Measurements from ENCODE around the gene PLEK.
"Not testable (repeated sequence)": the region's sequence is repeated elsewhere in the genome, so short reads cannot be mapped to it uniquely, and the experiment has no call there.

Gene PLEK

GRCh38 chr2:68365087-68365486 is at the start of gene PLEK:
PLEK (plus strand) TSS chr2:68365282; CDS start chr2:68365352, 70 bp downstream.
- no peak for DNase-seq (ENCODE audit: low spot score)

GRCh38 chr2:68316111-68316510 is 49.0 kb upstream of the PLEK start:
- no peak for DNase-seq (ENCODE audit: low spot score)

- peak; percentile 35 for DNase-seq (ENCODE audit: low spot score)
Measured at GRCh38 chr2:68317971-68318913, 46.8 kb upstream of the PLEK start.

GRCh38 chr2:68318914-68319397 is 46.1 kb upstream of the PLEK start:
- DNase-seq (ENCODE audit: low spot score), result peak; percentile 44

GRCh38 chr2:68319398-68320117 is 45.5 kb upstream of the PLEK start, which contains the start of gene CNRIP1:
CNRIP1 (minus strand) TSS chr2:68319949; CDS start chr2:68319400, 549 bp downstream.
- DNase-seq (ENCODE audit: low spot score), result peak; percentile 87

- DNase-seq (ENCODE audit: low spot score), result peak; percentile 17
Measured at GRCh38 chr2:68320118-68320641, 44.9 kb upstream of the PLEK start.

GRCh38 chr2:68325056-68325455 is 40.0 kb upstream of the PLEK start:
- no peak for DNase-seq (ENCODE audit: low spot score)

- DNase-seq (ENCODE audit: low spot score), result no peak
Measured at GRCh38 chr2:68328901-68329300, 36.2 kb upstream of the PLEK start.

GRCh38 chr2:68330691-68331090 is 34.4 kb upstream of the PLEK start:
- DNase-seq (ENCODE audit: low spot score), result no peak

GRCh38 chr2:68333009-68333408 is 32.1 kb upstream of the PLEK start:
- no peak for DNase-seq (ENCODE audit: low spot score)

GRCh38 chr2:68333931-68334330 is 31.2 kb upstream of the PLEK start:
- DNase-seq (ENCODE audit: low spot score), result no peak

GRCh38 chr2:68336192-68336591 is 28.9 kb upstream of the PLEK start:
- no peak for DNase-seq (ENCODE audit: low spot score)

GRCh38 chr2:68340226-68341061 is 24.6 kb upstream of the PLEK start:
- DNase-seq (ENCODE audit: low spot score), result no peak

GRCh38 chr2:68341062-68341329 is 24.1 kb upstream of the PLEK start:
- DNase-seq (ENCODE audit: low spot score), result no peak

GRCh38 chr2:68341583-68341982 is 23.5 kb upstream of the PLEK start:
- DNase-seq (ENCODE audit: low spot score), result no peak

- DNase-seq (ENCODE audit: low spot score), result no peak
Measured at GRCh38 chr2:68342470-68342869, 22.6 kb upstream of the PLEK start.

GRCh38 chr2:68344031-68344430 is 21.1 kb upstream of the PLEK start:
- DNase-seq (ENCODE audit: low spot score), result no peak

- DNase-seq (ENCODE audit: low spot score), result no peak
Measured at GRCh38 chr2:68345129-68345875, 19.8 kb upstream of the PLEK start.

GRCh38 chr2:68349091-68349490 is 16.0 kb upstream of the PLEK start:
- DNase-seq (ENCODE audit: low spot score), result not testable (repeated sequence)

GRCh38 chr2:68351997-68352396 is 13.1 kb upstream of the PLEK start:
- no peak for DNase-seq (ENCODE audit: low spot score)

Data from AG20443 (cell line).